Cortex of kidney (tissue), 1 donor: ENCODE measurements around the gene TMC3.
"Not testable (repeated sequence)": the region's sequence is repeated elsewhere in the genome, so short reads cannot be mapped to it uniquely, and the experiment has no call there.

Experiments
- DNase-seq: peaks from one replicate; lab custom pipeline; 2025; lab: John Stamatoyannopoulos, UW

TMC3 gene

DNA sequence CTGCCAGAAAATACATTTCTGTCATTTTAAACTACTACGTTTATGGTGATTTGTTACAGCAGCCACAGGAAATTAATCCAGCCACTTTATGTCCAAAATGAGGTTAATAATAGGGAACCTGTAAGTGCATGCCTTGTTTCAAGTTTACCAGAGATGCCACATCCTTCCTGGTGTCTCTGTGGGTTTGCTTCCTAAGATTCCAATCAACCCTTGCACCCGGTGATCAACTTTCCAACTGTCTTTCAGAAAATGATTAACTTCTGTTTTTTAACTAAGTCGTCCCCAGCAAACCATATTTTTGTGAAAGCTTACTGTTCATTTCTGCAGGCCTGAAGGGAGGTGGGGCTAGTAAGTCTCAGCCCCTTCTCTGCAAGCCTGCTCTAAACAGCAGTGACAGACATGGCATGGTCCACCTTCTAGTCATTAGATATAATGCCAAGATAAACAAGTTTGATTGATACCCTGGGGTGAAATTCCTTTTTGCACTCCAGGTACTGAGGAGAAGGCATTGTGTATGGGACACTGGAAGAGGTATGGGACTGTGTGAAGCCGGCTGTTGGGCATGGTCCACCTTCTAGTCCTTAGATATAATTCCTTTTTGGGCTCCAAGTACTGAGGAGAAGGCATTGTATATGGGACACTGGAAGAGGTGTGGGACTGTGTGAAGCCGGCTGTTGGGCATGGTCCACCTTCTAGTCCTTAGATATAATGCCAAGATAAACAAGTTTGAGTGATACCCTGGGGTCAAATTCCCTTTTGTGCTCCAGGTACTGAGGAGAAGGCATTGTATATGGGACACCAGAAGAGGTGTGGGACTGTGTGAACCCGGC lies 11.1 kb upstream of the TMC3 start:
- DNase-seq, result no peak

DNA sequence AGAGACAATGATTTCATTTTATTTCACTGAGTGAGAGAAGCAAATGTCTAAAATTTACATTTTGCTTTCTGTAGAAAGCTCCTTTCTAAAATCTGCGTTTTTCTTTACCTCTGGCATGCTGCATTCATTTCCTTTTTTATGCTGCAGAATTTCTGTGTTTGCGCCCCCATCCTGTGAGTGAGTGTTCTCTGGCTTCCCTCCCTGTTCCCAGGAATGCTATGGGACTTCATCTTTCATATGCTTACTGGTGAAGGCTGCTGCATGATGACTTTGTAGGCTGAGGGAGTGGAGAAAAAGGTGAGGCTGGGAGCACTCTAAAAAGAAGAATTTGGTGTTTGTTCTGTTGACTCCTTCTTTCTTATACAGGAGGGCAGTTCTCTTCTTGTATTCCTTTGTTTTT lies 7.7 kb upstream of the TMC3 start:
- no peak for DNase-seq

DNA sequence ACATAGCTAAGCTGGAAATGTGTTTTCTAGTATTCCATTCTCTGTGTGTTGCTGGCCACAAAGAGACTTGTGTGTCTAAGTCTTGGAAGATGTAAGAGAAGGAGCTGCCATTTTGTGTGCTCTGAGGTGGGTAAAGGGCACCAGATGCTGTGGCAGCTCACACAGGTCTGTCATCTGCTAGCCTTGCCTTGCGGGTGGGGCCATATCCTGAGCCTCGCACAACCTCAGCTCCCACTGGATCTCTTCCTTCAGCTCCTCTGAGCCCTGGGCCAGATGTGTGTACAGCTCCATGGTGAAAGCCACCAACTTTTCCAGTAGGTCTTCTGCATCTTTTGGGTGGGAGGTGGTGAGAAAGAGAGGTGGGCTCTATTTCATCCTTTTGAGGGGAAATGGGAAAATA lies 6.7 kb upstream of the TMC3 start:
- no peak for DNase-seq

DNA sequence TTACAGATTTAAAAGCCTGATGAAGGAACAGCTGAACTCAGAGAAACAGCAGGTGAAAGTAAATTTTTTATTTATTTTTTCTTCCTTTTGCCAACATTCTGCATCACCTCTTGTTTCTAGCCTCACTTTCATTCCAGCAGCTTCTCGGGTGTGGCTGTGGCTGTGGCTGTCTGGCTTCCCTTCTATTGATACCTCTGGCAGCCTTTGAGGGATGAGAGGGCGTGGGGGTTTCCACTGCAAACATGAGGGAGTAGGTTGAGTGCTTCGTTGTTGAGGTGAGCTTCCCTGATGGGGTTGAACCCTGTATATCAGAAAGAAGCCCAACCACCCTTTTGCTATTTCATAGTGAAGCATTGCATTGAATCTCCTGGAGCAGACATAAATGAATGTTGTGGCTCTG lies 6.2 kb upstream of the TMC3 start:
- no peak for DNase-seq

DNA sequence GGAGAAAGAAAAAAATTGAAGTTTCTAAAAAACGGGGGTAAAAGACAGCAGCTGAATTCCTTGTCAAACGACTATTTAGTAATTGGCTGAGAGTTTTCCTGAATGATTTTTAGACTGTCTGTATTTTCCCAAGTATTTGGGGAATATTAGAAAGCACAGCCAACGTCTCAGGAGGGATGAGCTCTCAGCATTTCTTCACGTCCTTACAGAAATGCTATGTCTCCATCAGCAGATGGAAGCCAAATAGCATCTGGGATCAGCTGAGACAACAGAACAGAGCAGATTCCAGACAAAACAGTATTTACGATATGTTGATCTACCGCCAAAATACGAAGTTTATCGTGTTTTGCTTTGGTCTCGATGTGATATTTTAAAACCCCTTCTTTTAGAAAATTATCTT lies 5.3 kb upstream of the TMC3 start:
- no peak for DNase-seq

DNA sequence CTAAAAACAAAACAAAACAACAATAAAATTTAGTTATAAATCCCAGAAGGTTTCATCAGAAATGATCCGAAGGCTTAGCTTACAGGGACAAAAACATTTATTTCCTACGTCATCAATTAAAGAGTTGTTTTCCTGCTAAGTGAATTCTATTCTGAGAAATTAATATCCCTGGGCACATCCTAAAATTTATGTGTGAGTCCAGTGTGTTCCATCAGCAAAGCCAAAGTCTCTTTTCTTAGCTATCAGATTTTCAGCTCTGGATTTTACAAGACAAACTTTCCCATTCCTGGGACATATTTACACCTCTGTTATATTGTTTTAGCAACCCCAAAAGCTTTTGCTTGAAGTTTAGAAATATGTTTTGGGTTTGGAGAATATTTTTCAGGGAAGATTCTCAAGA lies 4.4 kb upstream of the TMC3 start:
- DNase-seq, result no peak

DNA sequence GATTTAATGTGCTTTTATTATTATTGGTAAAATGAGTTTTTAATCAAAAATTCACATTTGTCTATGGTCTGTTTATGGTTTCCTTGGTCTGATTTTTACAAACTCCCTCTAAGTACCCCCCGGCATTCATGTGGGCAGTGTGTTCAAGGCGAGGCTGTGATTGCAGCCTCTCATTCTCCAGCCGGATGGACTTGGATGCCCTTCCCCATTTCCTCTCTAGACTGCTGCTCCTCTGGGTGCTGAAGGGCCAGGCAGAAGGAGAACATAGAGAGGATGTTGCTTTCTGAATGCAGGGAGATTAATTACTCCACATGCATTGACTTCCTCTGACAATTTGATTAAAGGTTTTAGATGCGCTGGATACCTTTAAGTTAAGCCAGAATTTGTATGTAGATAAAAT lies 3.9 kb upstream of the TMC3 start:
- DNase-seq, result no peak

DNA sequence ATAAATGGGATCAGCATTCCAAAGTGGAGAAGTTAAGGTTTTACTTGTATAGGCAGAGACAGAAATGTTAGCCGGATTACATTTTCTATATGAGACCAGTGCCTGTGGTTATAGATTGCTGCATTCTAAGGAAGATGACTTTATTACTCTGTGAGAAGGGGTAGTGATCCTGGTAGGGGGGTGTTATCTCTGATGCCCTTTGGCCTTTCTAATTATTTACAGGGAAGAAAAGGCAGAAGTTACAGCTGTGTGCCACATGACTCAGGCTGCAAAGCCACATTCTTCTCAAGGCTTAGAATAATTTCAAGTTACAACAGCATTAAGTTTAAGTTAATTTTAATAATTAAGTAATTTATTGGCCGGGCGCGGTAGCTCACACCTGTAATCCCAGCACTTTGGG lies 2.2 kb upstream of the TMC3 start:
- DNase-seq, result no peak

DNA sequence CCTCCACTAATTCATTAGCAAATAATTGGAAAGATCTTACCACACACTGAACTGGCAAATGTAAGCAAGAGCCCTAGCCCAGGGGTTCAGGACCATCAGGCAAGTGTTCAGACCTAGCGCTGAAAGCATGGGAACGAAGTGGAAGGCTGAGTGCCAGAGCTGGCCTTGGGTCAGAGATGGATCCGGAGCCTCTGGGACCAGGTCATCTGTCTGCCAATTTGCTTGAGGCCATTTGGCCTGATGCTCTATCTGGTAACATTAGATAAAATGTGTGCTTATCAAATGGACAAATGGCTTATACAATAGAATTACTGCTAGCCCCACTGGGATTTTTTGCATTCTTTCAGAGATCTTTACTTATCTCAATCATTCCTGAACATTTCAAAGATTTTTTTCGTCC lies 1.4 kb upstream of the TMC3 start:
- DNase-seq, result no peak

DNA sequence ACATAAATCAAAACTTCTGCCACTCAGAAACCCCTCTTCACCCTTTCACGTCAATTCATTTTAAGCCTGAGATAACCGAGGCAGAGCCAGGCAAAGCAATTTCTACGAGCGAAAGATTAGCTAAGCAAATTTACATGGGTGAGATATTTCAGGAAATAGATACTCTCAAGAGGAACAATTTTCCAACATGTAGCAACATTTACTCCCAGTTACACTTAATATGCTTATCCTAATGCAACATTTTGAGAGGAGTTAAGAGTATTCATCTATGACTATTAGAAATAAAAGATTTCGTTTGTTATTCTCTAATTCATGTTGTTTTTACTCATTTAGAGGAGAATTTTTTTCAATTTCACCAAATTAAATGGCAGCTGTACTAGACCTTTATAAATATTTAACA lies 837 bp downstream of the TMC3 start:
- no peak for DNase-seq

DNA sequence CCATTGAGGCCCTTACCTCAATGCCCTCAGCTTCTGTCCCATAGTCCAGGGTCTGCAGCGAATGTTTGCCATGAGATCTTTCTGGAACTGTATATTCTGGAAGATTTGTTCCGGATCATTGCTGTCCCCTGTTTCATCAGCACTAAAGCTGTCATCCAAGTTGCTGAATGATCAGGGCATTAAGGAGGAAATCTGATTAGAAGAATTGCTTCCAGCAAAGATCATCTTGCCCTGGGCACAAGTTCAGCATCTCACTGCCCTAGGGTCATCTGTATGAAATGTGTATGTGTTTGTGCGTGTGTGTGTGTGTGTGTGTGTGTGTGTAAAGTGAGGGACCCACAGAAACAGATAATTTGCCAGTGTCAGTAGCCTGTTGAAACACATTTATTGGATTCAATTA lies 1.4 kb downstream of the TMC3 start:
- DNase-seq, result no peak

DNA sequence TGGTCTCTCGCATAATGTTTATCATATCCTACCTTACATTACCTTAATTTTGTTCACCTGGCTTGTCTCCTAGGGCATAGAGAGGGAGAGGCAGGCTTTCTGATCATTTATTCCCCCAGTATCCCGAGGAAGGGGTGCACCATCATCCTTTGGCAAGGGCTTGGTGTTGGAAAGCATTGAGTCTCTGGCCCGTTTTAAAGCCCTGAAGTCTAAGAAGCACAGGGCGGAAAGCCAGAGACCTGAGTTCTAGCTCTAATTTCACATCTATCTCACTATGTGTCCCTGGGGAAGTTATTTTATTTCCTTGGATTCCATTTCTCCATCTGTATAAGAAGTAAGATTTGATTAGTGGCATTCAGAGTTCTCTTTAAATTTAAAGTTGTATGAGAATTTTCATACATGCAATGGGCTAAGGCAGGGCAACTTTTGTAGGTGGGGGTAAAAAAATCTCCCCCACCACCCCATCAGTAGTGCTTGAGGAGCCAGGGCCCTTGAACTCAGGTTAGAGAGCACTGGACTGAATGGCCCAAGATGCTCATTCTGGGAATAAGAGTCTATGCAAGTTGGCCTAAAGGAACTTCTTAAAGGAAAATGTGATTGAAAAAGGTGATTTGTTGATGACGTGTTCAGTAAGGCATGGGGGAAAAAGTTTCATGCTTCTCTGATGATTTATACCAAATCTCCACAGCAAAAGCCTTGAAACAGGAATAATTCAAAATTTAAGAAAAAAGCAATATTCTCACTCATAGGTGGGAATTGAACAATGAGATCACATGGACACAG lies 10.1 kb downstream of the TMC3 start:
- no peak for DNase-seq

DNA sequence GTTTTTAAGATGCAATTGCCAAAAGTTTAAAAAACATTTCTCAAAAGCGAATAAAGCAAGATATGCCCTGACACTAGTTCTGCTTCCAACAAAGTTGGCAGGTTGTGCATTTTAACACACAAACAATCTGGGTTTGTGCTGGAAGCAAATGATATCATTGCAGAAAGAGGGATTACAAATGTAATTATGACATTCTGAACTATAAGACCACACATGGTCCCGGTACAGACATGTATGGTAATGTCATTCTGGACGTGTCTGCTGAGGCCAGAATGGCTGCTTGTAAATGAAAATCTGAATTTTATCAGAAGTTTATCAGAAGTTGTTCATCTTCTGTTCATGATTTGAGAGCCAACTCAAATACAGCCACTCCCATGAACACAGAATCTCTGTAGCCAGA lies 10.7 kb downstream of the TMC3 start:
- no peak for DNase-seq

DNA sequence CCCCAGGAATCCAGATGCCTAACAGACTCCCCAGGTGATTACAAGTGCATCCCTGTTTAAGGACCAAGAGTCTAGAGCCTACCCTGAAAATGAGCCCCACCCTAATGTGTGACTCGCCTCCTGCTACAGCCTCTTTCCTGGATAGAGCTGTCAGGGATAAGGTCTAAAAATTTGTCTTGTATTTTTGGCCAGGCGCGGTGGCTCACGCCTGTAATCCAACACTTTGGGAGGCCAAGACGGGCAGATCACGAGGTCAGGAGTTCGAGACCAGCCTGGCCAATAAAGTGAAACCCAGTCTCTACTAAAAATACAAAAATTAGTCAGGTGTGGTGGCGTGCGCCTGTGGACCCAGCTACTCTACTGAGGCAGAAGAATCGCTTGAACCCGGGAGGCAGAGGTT lies 11.2 kb downstream of the TMC3 start:
- no peak for DNase-seq

DNA sequence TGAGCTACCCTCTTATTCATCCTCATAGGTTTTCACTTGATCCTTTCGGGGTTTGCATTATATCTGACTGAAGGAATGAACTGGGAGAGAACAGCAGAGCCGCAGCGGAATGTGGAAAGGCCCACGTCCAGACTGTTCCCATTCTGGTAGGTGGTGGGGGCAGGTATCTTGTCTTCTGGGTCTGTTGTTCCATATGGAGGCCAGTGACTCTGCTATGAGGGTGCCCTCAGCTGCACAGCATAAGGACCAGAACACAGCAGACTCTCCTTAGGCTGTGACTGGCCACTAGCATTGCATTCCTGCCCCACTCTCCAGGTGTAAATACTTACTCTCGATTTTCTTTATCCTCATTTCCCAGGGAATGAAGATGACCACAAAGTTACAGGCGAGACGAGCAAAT lies 12.1 kb downstream of the TMC3 start:
- no peak for DNase-seq

DNA sequence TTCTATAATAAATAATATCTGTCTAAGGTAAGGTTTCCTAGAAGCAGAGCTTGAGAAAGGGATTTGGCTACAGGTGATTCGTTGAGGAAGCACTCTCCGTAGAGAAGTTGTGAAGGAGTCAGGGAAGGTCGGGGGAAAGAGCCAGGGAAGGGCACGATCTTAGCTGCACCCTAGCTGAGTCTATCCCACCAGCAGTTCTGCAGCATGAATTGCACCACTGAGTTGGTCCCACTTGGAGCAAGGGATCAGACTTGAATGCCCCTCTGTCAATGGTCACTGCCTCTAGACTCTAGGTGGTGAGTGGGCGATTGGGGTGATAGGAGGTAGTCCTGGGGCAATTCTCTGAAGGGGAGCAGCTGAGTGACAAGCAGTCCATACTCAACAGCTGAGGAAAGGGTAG lies 13.5 kb downstream of the TMC3 start:
- no peak for DNase-seq

DNA sequence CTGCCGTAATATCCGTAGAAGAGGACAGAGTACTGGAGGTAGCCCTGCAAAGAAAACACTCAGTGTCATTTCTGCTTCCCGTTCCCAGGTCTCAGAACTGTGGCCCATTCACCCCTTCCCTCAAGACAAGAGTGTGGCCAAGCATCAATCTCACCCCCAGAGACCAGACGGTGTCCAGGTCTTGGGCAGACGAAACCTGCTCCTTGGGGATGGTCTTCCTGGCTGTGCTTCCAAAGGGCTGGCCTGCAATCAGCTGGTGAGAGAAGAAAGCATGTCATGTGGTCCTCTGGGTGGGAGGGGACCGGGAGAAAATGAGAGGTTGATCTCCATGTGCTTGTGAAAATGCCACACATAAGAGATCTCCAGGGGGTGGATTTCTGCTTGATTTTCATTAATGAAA lies 15.8 kb downstream of the TMC3 start:
- no peak for DNase-seq

DNA sequence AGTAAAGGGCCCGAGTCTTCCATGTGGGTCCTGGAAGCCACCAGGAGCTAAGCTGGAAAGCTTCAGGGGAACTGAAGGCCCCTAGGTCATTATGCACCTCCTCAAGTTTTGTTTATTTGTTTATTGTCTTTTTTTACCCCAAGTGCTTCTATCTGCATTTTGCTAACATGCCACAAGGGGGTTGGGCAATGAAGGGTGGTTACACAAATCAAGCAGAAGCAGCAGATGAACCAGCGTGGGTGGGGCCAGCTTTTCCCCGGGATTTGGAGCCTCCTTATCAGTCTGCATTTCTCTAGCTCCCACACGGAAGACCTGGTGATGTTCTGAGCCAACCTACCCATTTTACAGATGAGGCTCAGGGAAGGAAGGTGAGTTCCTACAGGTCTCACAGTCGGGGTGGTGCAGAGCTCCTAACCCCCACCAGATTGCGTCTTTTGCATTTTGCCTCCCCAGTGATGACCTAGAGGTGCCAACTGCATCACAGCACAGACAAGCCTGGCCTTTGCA lies 16.8 kb downstream of the TMC3 start:
- DNase-seq, result no peak

DNA sequence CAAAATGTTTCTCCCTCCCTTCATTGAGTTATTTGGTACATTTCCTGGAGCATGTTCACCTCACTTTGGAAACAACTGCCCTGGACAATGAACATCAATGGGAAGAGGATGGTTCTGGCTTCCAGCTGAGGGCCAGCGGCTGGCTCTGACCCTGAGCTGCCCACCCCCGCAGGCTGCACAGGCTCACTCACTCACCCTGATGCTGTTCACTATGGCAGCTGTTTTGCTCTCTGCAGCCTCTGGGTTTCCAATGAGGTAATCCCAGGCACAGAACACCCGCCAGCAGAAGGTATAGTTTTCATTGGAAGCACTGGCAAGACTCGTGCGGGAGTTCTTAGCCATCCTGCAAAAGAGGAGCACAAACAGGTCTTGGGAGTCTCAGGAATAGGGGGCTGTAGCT lies 17.8 kb downstream of the TMC3 start:
- DNase-seq, result no peak

DNA sequence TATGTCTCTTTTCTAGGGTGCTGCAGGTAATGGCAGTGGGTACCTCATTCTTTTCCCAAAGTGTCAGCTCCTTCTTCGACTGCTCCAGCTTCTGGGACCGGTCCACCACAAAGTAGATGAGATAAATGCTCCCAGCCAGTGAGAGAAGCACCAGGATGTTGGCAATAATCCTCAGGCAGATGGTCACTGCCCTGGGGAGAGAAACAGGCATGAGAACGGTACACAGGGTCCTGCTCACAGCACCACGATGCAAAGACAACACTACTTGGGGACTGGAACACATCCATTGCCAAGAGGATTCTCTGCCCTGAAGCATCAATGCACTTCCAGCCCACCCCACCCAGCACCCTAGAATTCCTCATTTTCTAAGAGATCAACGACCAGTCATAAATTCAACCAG lies 22.4 kb downstream of the TMC3 start:
- no peak for DNase-seq

DNA sequence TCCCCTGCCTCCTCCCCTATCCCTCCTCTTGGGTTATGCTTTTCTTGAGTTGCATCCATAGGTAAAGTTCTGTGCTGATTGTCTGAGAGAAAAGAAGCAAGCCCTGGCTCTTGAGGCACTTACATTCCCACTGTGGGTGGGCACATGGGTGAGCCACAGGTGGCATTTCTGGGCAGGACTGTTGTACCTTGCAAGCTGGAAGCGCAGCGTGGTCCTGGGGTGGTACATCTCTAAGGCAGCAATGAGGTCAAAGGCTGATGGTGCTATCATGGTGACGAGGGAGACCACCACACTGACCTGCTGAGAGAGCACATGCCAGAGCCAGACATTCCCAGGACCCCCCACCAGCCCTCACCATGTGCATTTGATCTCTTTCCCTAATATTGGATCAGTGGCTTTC lies 24.7 kb downstream of the TMC3 start:
- no peak for DNase-seq

DNA sequence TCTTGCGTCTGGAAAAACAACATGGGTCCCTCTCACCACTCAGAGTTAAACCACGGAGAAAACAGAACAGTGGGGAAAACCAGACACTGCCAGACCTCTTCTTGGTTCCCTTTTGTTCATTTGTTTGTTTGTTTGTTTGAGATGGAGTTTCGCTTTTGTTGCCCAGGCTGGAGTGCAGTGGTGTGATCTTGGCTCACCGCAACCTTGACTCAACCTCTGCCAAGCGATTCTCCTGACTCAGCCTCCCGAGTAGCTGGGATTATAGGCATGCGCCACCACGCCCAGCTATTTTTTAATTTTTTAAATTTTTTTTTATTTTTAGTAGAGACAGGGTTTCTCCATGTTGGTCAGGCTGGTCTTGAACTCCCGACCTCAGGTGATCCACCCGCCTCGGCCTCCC lies 25.3 kb downstream of the TMC3 start:
- DNase-seq, result not testable (repeated sequence)

DNA sequence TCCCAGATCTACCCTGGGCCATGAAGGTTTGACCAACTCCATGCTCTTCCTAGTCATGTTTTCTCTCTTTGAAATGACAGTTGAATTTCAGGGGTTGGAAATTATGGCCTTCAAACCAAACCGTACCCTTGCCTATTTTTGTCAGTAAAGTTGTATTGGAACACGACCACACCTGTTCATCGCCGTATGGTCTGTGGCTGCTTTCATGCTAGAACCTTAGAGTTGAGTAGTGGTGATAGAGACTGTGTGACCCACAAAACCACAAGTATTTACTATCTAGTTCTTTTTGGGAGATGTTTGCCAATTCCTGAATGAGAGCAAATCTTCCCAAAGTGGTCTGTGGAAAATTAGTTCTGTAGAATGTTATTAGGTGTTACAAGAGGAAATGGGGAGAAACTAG lies 26.1 kb downstream of the TMC3 start:
- DNase-seq, result no peak

DNA sequence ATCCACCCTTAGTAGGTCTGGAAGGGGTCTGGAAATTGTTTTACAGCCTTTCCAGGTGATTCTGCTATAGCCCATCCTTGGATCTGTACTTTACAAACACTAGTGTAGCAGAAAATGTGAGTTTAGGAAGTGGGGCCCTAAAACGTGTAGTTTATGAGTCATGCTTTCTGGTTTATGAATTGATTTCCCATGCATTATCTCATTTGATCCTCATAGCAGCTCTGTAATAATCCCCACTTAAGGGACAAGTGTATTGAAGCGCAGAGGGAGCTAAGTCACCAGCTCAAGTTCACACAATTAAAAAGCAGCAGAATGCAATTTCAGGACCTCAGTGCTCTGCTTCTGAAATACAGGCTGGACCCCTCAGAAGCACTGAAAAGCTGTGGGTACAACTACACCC lies 27.4 kb downstream of the TMC3 start:
- no peak for DNase-seq
